ENCODE measurements around the gene ARHGAP31.

DNA sequence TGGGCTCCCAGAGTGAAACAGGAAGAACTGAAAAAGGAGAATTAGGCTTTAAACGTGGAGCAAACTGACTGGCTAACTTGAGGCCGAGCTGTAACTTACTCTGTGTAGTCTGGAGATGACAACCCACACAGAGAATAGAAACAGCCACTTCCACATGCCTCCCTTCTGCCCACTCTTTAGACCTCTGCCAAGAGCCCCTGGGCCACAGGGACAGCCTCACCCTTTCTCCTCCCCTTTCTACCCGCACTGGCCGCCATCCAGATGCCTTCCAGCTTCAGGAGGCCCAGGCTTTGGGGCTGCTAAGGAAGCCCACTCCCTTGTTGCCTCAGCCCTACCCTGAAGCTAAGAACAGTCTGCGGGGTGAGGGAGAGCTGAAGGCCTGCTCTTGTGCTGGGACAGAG lies 6.8 kb downstream of the ARHGAP31 start:
- TF ChIP-seq, protein P1, sequence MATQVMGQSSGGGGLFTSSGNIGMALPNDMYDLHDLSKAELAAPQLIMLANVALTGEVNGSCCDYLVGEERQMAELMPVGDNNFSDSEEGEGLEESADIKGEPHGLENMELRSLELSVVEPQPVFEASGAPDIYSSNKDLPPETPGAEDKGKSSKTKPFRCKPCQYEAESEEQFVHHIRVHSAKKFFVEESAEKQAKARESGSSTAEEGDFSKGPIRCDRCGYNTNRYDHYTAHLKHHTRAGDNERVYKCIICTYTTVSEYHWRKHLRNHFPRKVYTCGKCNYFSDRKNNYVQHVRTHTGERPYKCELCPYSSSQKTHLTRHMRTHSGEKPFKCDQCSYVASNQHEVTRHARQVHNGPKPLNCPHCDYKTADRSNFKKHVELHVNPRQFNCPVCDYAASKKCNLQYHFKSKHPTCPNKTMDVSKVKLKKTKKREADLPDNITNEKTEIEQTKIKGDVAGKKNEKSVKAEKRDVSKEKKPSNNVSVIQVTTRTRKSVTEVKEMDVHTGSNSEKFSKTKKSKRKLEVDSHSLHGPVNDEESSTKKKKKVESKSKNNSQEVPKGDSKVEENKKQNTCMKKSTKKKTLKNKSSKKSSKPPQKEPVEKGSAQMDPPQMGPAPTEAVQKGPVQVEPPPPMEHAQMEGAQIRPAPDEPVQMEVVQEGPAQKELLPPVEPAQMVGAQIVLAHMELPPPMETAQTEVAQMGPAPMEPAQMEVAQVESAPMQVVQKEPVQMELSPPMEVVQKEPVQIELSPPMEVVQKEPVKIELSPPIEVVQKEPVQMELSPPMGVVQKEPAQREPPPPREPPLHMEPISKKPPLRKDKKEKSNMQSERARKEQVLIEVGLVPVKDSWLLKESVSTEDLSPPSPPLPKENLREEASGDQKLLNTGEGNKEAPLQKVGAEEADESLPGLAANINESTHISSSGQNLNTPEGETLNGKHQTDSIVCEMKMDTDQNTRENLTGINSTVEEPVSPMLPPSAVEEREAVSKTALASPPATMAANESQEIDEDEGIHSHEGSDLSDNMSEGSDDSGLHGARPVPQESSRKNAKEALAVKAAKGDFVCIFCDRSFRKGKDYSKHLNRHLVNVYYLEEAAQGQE (IDR thresholded peaks at IDR 0.05; ENCODE audit: insufficient read depth in 1 of 2, low read depth in 2 of 2, low read length in 2 of 2): no peak
- TF ChIP-seq POLR2AphosphoS5 (IDR thresholded peaks at IDR 0.05; ENCODE audit: low read depth, low read length): no peak

All from PFSK-1 (cell line).